SU-DHL-6 (cell line): ENCODE results near the gene INPP5A.

Source experiments
- EZH2phosphoT487 ChIP-seq: fragments of 200-600 bp; sonication (generic), shearing (Covaris generic); conservative IDR thresholded peaks from 2 replicates; pipeline ENCODE4 v1.6.1; 2018; ENCODE audit warnings: mild to moderate bottlenecking, antibody characterized with exemption, low read length, moderate library complexity, mixed read lengths
- TF ChIP-seq, protein P1 (sequence below): fragments of 200-600 bp; sonication (generic); IDR thresholded peaks from one replicate; pipeline ENCODE4 v1.5.1; 2017; ENCODE audit warnings: antibody characterized with exemption, mild to moderate bottlenecking, low read length, moderate library complexity; ENCODE audit not compliant: insufficient read depth, poor library complexity, severe bottlenecking

GRCh38 chr10:132707121-132707775 is 169.7 kb downstream of the INPP5A start:
- TF ChIP-seq, protein P1, sequence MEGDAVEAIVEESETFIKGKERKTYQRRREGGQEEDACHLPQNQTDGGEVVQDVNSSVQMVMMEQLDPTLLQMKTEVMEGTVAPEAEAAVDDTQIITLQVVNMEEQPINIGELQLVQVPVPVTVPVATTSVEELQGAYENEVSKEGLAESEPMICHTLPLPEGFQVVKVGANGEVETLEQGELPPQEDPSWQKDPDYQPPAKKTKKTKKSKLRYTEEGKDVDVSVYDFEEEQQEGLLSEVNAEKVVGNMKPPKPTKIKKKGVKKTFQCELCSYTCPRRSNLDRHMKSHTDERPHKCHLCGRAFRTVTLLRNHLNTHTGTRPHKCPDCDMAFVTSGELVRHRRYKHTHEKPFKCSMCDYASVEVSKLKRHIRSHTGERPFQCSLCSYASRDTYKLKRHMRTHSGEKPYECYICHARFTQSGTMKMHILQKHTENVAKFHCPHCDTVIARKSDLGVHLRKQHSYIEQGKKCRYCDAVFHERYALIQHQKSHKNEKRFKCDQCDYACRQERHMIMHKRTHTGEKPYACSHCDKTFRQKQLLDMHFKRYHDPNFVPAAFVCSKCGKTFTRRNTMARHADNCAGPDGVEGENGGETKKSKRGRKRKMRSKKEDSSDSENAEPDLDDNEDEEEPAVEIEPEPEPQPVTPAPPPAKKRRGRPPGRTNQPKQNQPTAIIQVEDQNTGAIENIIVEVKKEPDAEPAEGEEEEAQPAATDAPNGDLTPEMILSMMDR = no peak
- no peak for TF ChIP-seq EZH2phosphoT487
